PFSK-1 (cell line): ENCODE data around the gene OR9A4.

Experiments used
- FOXP2 ChIP-seq: optimal IDR thresholded peaks from 2 replicates; pipeline ENCODE3; 2011; ENCODE audit warnings: borderline replicate concordance, control low read depth, inconsistent platforms; ENCODE audit not compliant: insufficient read depth; ENCODE audit errors: extremely low read length, extremely low read depth
- POLR2AphosphoS5 ChIP-seq: IDR thresholded peaks from 2 replicates; pipeline ENCODE4 v1.6.1; 2012; ENCODE audit warnings: low read depth, mild to moderate bottlenecking, control low read depth, low read length, moderate library complexity
- REST ChIP-seq, 2 experiments: IDR thresholded peaks; 2 replicates each; pipeline versions ENCODE4 v1.6.1 to v1.8.0; 2011 to 2012; ENCODE audit warnings: low read depth in 2 of 2, low read length in 2 of 2, control low read depth in 1 of 2, inconsistent platforms in 1 of 2, mild to moderate bottlenecking in 1 of 2, moderate library complexity in 1 of 2; ENCODE audit not compliant: insufficient read depth in 1 of 2
- SIN3A ChIP-seq: IDR thresholded peaks from 2 replicates; pipeline ENCODE4 v1.6.1; 2012; ENCODE audit warnings: mild to moderate bottlenecking, low read length, moderate library complexity, borderline replicate concordance; ENCODE audit not compliant: insufficient read depth
- TAF1 ChIP-seq: IDR thresholded peaks from 2 replicates; pipeline ENCODE4 v1.6.1; 2012; ENCODE audit warnings: low read length, control low read depth, borderline replicate concordance; ENCODE audit not compliant: insufficient read depth

The OR9A4 gene

GRCh38 chr7:141960687-141961422 is 44.7 kb downstream of the OR9A4 start:
- no peak for TF ChIP-seq SIN3A
- no peak for TF ChIP-seq POLR2AphosphoS5
- no peak for TF ChIP-seq FOXP2
- no peak for TF ChIP-seq REST (IDR thresholded peaks at IDR 0.05; ENCODE audit: insufficient read depth in 1 of 2, low read depth in 2 of 2, low read length in 2 of 2)
- no peak for TF ChIP-seq TAF1
